T-helper 2 cell treated with Interferon-gamma antibody and Interleukin-4, amounts not matched to agents 5 μg/mL and 100 μg/mL, for 36 hours (primary cell): ENCODE results near the gene MAGEA2.
"Not testable (repeated sequence)": the region's sequence is repeated elsewhere in the genome, so short reads cannot be mapped to it uniquely, and the experiment has no call there.

Experiments used
- DNase-seq: peaks from one replicate; pipeline ENCODE4 v3.0.0; 2021; ENCODE audit warnings: low spot score
- H3K27ac Mint-ChIP-seq: one replicate; pipeline ENCODE4 v1.8.0; 2021; ENCODE audit warnings: mild to moderate bottlenecking, mixed read lengths
- H3K27me3 Mint-ChIP-seq: one replicate; pipeline ENCODE4 v1.8.0; 2021; ENCODE audit warnings: low read depth, mixed read lengths
- H3K36me3 Mint-ChIP-seq: one replicate; pipeline ENCODE4 v1.8.0; 2021; ENCODE audit warnings: low read depth, mixed read lengths
- H3K4me1 Mint-ChIP-seq: one replicate; pipeline ENCODE4 v1.8.0; 2021; ENCODE audit warnings: low read depth, mixed read lengths
- H3K4me3 Mint-ChIP-seq: one replicate; pipeline ENCODE4 v1.8.0; 2022; ENCODE audit warnings: mild to moderate bottlenecking, moderate library complexity, mixed read lengths
- H3K9me3 Mint-ChIP-seq: one replicate; pipeline ENCODE4 v1.8.0; 2021; ENCODE audit warnings: mixed read lengths

The MAGEA2 gene, protein sequence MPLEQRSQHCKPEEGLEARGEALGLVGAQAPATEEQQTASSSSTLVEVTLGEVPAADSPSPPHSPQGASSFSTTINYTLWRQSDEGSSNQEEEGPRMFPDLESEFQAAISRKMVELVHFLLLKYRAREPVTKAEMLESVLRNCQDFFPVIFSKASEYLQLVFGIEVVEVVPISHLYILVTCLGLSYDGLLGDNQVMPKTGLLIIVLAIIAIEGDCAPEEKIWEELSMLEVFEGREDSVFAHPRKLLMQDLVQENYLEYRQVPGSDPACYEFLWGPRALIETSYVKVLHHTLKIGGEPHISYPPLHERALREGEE

DNA sequence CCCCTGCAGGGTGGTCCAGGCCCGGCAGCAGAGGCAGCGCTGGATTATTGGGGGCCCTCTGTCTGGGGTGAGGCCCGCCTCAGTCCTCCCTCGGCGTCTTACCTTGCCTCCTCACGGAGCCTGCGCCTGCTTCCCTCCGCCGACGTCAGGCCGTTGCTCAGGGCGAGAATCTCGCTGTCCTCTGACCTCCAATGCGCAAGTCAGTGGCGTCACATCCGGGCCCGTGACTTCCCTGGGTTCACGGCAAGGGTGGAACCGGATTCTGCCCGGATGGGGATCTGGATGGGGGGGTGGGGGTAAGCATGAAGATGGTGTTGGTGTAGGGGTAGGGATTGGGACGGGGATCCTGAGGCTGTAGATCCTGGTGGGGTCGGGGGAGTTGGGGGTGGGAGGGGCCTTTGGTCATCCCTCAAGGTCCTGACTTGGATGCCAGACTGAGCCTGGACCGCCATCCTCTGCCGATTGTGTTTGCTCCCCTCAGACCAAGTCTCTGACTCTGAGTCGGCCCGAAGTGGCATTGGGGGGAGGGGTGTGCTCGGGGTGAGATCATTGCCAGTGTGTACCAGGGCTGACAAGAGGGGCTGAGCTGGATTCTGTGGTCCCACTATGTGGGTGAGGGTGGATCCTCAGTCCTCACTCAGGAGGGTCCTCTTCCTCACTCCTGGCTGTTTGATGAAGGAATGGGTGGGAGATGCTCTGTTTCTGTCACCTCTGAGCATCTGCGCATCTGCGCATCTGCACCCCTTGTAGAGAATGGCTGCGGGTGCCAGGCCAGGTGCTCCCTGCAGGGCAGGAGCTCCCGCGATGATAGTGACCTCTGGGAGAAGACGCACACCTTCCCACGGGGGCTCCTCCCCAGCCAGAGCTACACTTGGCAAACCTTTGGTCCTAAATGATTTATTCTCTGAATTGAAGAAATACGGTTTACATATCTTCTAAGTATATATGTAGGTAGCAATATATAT is at the start of gene MAGEA2:
TSS of gene MAGEA2 (minus strand) at position 157 of the 965 bp plus-strand sequence. CDS start 2,479 bp downstream, outside the sequence.
- DNase-seq, H3K36me3 Mint-ChIP-seq, H3K27ac Mint-ChIP-seq, H3K9me3 Mint-ChIP-seq, H3K27me3 Mint-ChIP-seq, H3K4me3 Mint-ChIP-seq, H3K4me1 Mint-ChIP-seq: not testable (repeated sequence)

DNA sequence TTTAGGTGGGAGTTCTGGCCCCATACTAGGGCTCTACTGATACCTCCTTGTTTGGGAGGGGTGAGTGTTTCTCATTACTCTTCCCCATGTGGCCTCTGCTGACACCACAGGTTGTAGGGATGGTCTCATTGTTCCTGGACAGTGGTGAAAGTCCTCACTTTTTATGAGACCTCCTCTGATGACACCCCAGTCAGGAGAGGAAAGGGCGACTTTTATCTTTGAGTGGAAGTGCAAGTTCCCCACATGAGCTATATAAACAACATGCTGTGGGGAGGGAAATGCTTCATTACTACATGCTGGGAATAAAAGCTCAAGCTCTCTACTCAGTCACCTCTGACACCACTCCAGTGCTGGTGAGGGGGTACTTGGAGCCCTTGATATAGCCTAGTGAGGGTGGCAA is 45.3 kb upstream of the MAGEA2 start:
- DNase-seq, result no peak
- no peak overlapping the region for H3K27ac Mint-ChIP-seq
- no peak overlapping the region for H3K4me3 Mint-ChIP-seq
- no peaks in the 10 kb centered on the region for H3K9me3 Mint-ChIP-seq
- no peaks in the 10 kb centered on the region for H3K36me3 Mint-ChIP-seq
- H3K4me1 Mint-ChIP-seq, result no peaks in the 10 kb centered on the region
- H3K27me3 Mint-ChIP-seq, result peaks cover 8% of the 10 kb centered on the region

DNA sequence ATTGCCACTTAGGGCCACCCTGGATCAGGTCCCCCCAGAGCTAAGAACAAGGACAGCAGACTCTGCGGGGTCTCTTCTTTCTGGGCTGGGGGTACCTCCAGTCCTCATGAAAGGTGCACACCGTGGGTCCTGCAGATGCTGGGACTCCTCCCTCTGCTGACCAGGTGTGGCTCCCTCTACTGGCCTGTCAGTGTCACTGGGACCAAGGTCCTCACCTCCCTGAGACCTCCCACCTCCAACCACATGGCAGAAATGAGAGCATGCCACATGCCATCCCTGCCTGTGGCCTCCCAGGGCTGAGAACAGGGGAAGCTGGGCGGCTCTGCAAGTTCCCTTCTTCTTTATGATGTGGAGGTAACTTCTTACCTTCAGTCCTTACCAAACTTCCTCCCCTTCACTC is 33.4 kb upstream of the MAGEA2 start:
- not testable (repeated sequence) for H3K27ac Mint-ChIP-seq, H3K9me3 Mint-ChIP-seq, H3K36me3 Mint-ChIP-seq, H3K4me1 Mint-ChIP-seq, DNase-seq, H3K27me3 Mint-ChIP-seq, H3K4me3 Mint-ChIP-seq

DNA sequence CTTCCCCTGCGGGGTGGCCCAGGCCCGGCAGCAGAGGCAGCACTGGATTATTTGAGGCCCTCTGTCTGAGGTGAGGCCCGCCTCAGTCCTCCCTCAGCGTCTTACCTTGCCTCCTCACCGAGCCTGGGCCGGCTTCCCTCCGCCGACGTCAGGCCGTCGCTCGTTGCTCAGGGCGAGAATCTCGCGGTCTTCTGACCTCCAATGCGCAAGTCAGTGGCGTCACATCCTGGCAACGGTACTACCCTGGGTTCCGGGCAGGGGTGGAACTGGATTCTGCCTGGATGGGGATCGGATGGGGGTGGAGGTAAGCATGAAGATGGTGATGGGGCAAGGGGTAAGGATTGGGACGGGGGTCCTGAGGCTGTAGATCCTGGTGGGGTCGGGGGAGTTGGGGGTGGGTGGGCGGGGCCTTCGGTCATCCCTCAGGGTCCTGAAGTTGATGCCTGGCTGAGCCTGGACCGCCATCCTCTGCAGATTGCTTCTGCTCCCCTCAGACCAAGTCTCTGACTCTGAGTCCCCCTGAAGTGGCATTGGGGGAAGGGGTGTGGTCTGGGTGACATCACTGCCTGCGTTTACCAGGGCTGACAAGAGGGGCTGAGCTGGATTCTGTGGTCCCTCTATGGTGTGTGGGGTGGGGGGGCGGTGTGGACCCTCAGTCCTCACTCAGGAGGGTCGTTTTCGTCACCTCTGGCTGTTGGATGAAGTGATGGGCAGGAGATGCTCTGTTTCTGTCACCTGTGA is 16.1 kb upstream of the MAGEA2 start, which contains the start of gene MAGEA6:
TSS of gene MAGEA6 (minus strand) at position 141 of the 741 bp plus-strand sequence. CDS start 2,039 bp downstream, outside the sequence.
- not testable (repeated sequence) for H3K27me3 Mint-ChIP-seq, H3K27ac Mint-ChIP-seq

DNA sequence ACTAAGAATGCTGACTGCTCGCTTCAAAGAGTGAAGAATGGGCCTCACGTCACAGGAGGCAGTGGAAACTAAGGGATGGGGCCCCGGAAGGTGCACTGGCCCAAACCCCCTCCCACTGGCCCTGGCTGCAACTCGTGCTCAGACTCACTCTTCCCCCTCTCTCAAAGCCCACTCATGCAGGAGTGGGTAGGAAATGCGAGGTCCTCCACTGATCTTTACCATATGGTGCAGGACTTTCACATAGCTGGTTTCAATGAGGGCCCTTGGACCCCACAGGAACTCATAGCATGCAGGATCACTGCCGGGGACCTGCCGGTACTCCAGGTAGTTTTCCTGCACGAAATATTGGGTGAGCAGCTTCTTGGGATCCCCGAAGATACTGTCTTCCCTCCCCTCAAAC is 12.9 kb upstream of the MAGEA2 start:
- H3K27me3 Mint-ChIP-seq, H3K9me3 Mint-ChIP-seq, H3K4me1 Mint-ChIP-seq, H3K36me3 Mint-ChIP-seq, DNase-seq, H3K4me3 Mint-ChIP-seq, H3K27ac Mint-ChIP-seq: not testable (repeated sequence)

More for the DNA sequence above, 16.1 kb upstream of the MAGEA2 start, which contains the start of gene MAGEA6:
- H3K36me3 Mint-ChIP-seq, H3K9me3 Mint-ChIP-seq, H3K4me3 Mint-ChIP-seq, DNase-seq, H3K4me1 Mint-ChIP-seq: not testable (repeated sequence)

DNA sequence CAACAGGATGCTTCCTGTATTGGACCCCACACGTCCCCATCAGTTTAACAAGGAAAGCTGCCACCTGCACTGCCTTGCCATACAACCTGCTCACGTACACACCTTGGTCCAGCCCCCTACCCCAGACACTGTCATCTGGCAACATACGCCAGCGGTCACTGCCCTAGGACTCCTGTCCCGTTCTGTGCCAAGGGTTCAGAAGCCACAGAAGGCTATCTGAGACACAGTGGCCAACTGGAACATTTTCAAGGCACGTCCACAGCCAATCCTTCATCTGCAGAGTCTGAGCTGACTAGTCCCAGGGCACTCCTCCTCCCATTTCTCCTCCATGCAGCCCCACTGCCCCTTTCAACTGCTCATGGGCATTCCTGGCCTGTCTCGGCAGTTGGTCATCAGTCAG is 7.9 kb upstream of the MAGEA2 start:
- H3K27me3 Mint-ChIP-seq, H3K4me1 Mint-ChIP-seq, DNase-seq, H3K9me3 Mint-ChIP-seq, H3K4me3 Mint-ChIP-seq, H3K27ac Mint-ChIP-seq, H3K36me3 Mint-ChIP-seq: not testable (repeated sequence)

DNA sequence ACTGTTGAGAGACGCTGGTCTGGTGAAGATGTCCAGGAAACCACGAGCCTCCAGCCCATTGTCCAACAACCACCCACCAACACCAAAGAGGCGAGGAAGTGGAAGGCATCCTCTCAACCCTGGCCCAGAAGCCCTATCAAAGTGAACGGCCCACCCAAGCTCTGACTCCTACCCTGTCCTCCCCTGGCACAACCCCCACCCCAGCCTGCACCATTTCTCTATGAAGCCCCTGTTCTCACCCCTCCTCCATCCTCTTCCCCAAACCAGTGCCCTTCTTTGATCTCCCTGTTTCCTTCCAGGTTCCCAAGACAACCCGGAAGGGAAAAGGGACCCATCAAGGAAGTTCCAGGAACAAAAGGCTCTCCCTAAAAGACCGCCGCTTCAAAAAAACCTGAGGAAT is 5.9 kb upstream of the MAGEA2 start:
- not testable (repeated sequence) for H3K27ac Mint-ChIP-seq, H3K9me3 Mint-ChIP-seq, H3K4me1 Mint-ChIP-seq

DNA sequence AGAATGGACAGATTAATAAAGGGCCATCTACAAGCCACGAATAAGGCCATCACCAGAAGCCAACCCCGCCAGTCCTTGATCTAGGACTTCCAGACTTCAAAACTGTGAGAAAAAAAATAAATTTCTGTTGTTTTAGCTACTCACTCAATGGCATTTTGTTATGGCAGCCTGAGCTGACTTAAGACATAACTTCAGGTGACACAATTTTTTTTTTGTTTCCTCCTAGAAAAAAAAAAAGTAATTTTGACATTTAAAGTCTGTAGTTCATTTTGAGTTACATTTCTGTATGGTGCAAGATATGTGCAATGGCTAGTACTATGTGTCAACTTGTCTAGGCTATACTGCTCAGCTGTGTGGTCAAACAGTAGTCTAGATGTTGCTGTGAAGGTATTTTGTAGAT is 5.3 kb upstream of the MAGEA2 start, which contains the start of gene CSAG3:
TSS of gene CSAG3 (plus strand) at position 301 of the 400 bp plus-strand sequence.
- not testable (repeated sequence) for H3K27ac Mint-ChIP-seq, DNase-seq, H3K4me1 Mint-ChIP-seq, H3K36me3 Mint-ChIP-seq, H3K9me3 Mint-ChIP-seq, H3K27me3 Mint-ChIP-seq, H3K4me3 Mint-ChIP-seq

More for the DNA sequence above, 5.9 kb upstream of the MAGEA2 start:
- H3K4me3 Mint-ChIP-seq, H3K36me3 Mint-ChIP-seq, DNase-seq, H3K27me3 Mint-ChIP-seq: not testable (repeated sequence)

DNA sequence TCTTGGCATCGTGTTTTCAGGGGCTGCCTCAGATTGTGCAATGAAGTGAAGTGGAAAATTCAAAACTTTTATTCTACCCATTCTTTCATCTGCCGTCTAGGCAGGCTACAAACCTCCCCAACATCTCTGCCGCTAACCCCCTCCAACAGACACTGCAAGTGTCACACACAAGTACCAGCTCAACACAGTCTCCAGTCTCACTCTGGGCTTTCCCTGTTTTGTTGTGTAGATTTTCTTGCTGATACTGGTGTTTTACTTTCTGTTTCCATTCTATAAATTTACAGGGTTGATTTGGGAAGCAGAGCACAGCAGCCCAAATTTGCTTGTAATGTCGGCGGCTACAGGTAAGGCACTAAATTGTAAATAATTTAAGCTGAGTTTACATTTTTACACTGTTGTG is 1.2 kb upstream of the MAGEA2 start:
- not testable (repeated sequence) for H3K9me3 Mint-ChIP-seq, DNase-seq, H3K36me3 Mint-ChIP-seq, H3K27ac Mint-ChIP-seq, H3K4me1 Mint-ChIP-seq, H3K27me3 Mint-ChIP-seq, H3K4me3 Mint-ChIP-seq

DNA sequence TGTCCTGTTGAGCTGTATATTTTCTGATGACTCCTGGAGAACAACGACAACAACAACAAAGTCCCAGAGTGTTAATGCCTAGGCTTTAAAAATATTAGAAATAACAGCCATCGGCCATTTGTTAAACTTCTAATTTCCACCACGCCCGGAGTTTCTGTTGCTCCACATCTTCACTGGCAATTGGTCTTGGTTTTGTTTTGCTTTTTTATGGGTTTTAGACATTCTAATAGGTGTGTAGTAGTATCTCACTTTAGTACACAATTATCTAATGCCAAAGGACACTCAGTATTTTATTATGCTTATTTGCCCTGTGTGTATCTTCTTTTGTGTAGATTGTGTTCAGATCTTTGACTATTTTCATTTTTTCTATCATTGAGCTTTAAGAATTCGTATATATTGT is 15.1 kb downstream of the MAGEA2 start:
- Mint-ChIP-seq H3K9me3 (no peaks in the 10 kb centered on the region), H3K4me3 (no peak overlapping the region), H3K4me1 (no peaks in the 10 kb centered on the region), H3K27ac (no peak overlapping the region), H3K27me3 (no peaks in the 10 kb centered on the region), H3K36me3 (no peaks in the 10 kb centered on the region)
- no peak for DNase-seq

DNA sequence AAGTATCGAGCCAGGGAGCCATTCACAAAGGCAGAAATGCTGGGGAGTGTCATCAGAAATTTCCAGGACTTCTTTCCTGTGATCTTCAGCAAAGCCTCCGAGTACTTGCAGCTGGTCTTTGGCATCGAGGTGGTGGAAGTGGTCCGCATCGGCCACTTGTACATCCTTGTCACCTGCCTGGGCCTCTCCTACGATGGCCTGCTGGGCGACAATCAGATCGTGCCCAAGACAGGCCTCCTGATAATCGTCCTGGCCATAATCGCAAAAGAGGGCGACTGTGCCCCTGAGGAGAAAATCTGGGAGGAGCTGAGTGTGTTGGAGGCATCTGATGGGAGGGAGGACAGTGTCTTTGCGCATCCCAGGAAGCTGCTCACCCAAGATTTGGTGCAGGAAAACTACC is 17.1 kb downstream of the MAGEA2 start:
- H3K4me3 Mint-ChIP-seq, result not testable (repeated sequence)

DNA sequence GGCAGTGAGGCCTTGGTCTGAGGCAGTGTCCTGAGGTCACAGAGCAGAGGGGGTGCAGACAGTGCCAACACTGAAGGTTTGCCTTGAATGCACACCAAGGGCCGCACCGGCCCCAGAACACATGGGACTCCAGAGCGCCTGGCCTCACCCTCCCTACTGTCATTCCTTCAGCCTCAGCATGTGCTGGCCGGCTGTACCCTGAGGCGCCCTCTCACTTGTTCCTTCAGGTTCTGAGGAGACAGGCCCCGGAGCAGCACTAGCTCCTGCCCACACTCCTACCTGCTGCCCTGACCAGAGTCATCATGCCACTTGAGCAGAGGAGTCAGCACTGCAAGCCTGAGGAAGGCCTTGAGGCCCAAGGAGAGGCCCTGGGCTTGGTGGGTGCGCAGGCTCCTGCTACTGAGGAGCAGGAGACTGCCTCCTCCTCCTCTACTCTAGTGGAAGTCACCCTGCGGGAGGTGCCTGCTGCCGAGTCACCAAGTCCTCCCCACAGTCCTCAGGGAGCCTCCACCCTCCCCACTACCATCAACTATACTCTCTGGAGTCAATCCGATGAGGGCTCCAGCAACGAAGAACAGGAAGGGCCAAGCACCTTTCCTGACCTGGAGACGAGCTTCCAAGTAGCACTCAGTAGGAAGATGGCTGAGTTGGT is 17.7 kb downstream of the MAGEA2 start:
- Mint-ChIP-seq H3K9me3 (no peaks in the 10 kb centered on the region), H3K4me3 (no peak overlapping the region), H3K4me1 (no peaks in the 10 kb centered on the region), H3K36me3 (no peaks in the 10 kb centered on the region), H3K27ac (no peak overlapping the region), H3K27me3 (no peaks in the 10 kb centered on the region)
- DNase-seq, result no peak

More for the DNA sequence above, 17.1 kb downstream of the MAGEA2 start:
- not testable (repeated sequence) for H3K36me3 Mint-ChIP-seq, H3K27ac Mint-ChIP-seq, DNase-seq, H3K4me1 Mint-ChIP-seq, H3K27me3 Mint-ChIP-seq, H3K9me3 Mint-ChIP-seq

DNA sequence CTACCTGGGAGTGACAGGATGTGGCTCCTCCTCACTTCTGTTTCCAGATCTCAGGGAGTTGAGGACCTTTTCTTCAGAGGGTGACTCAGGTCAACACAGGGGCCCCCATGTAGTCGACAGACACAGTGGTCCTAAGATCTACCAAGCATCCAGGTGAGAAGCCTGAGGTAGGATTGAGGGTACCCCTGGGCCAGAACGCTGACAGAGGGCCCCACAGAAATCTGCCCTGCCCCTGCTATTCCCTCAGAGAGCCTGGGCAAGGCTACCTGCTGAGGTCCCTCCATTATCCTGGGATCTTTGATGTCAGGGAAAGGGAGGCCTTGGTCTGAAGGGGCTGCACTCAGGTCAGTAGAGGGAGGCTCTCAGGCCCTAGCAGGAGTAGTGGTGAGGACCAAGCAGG is 18.5 kb downstream of the MAGEA2 start:
- Mint-ChIP-seq H3K36me3 (no peaks in the 10 kb centered on the region), H3K9me3 (no peaks in the 10 kb centered on the region), H3K27ac (no peak overlapping the region), H3K27me3 (no peaks in the 10 kb centered on the region), H3K4me3 (no peak overlapping the region), H3K4me1 (no peaks in the 10 kb centered on the region)
- no peak for DNase-seq
